ENCODE data around the gene BCL11B.

Gene BCL11B

GRCh38 chr14:99131632-99132271, 140.2 kb downstream of the BCL11B start:
- no peak for DNase-seq

DNA sequence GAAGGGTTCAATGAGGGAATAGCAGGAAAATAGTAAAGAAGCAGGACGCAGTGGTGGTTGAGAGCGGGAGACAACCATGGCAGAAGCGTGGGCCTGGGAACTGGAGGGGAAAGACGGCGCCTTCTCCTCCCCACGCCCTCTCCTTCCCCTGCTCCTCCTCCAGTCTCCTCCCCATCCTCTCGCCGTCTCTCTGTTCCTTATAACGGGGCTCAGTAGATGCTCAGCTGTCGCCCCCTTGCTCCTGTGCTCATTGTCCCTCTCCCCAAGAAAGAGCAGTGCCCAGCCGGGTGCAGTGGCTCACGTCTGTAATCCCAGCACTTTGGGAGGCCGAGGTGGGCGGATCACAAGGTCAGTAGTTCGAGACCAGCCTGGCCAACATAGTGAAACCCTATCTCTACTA, 142.0 kb downstream of the BCL11B start:
- DNase-seq, result no peak

DNA sequence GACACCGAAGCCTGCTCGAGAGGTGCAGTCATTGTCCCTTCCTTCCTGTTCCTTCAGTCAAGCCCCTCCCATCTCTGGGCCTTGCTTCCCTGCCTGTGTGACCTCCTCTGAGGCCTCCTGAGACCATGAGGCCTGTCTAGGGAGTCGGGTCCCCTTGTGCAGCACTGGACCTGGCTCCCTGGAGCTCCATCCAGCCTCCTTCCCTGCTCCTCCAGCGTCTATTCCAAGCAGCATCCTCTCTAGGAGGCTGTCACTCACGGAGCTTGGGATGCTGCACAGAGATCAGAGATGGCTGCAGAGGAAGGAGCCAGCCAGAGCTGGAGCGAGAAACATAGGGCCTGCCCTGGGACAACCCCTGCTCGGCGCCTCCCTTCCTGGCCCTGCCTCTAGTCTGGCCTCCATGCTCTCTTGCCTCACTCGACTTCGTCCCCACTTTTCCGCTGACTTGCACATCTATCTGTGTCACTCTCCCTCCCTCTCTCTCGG, 142.7 kb downstream of the BCL11B start:
- no peak for DNase-seq

DNA sequence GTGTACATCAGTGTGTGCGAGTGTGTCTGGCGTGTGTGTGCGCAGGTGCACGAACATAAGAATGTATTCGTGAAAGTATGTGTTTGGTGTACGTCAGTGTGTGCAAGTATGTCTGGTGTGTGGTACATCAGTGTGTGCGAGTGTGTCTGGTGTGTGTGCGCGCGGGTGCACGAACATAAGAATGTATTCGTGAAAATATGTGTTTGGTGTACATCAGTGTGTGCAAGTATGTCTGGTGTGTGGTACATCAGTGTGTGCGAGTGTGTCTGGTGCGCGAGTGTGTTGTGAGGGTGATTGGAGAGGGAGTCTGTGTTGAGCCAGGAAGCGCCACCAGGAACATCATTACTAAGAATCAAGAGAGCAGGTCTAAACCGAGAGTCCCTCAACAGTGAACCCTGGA, 143.8 kb downstream of the BCL11B start:
- no peak for DNase-seq

- DNase-seq, result no peak
Measured at GRCh38 chr14:99127651-99128167, 144.3 kb downstream of the BCL11B start.

DNA sequence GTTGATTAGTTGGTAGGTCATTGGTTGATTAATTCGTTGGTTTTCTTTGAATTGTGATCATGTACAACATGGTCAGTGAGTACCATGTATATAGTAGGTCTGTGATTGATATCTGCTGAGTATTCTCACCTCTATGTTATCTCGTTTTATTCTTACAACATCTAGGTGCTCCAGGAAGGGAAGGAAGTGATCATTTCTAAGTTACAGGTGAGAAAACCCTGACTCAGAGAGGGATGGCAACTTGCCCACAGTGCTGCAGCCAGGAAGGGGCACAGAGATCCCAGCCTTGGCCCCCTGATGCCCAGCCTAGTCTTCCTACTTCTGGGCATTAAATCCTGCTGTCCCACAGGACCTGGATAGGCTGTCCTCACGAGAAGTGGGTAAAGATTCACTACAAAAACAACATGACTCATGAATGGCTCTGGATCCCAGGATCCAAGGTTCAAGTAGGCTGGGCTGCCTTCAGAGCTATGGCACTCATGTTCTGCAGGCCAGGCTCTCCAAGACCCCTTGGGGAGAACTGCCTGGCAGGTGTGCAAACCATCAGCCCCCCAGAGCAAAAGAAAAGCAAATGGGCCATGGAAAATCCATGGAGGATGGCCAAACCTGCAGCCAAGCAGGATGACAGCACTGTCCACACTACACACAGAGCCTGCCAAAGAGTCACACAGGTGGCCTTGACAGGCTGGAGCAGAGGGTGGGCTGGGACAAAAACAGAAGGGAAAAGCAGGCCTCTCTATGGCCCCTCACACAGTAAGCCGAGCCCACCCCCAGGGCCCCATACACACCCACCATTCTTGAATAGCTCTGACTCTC, 146.2 kb downstream of the BCL11B start:
- DNase-seq, result no peak

DNA sequence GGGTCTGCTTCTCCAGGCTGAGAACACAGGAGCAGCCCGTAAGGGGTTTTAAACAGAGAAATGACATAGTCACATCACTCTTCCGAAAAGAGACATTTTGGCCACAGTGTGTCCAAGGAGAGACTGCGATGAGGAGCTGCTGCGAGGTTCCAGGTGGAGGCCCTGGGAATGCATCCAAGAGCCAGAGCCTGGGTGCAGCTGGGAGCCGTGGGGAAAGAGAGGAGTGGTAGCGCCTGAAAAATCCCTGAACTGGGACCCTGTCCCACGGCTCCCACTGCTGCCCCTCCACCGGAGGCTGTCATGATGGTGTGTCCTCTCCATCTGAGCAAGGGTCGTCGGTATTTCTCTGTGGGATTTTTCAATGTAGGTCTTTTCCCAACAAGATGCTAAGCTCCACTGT, 146.9 kb downstream of the BCL11B start:
- no peak for DNase-seq

DNA sequence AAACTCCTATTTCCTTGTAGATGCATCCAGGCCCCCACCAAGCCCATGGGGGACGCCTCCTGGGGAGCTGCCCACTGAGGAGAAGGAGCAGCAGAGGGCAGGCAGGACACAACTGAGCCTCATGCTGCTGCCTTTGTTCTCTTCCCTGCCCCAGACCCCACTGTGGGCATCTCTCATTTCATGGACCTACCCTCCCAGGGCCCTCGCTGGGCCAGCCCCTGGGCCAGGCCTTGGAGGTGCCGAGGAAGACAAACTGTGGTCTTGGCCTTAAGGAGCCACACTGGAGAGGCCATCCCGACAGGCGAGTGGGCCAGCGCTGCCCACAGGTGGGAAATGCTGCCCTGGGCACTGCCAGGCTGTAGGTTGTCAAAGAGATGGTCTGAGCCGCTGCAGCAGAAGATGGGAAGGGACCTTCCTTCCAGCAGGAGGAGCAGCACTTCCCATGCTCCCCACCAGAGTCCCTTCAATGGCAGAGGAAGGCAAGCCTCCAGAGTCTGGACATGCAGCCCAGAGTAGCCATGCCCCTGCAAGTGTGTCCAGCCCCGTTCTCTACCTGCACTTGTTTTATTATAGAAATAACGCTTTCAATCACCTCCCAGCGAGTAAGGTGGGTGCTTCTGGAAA, 147.4 kb downstream of the BCL11B start:
- no peak for DNase-seq

DNA sequence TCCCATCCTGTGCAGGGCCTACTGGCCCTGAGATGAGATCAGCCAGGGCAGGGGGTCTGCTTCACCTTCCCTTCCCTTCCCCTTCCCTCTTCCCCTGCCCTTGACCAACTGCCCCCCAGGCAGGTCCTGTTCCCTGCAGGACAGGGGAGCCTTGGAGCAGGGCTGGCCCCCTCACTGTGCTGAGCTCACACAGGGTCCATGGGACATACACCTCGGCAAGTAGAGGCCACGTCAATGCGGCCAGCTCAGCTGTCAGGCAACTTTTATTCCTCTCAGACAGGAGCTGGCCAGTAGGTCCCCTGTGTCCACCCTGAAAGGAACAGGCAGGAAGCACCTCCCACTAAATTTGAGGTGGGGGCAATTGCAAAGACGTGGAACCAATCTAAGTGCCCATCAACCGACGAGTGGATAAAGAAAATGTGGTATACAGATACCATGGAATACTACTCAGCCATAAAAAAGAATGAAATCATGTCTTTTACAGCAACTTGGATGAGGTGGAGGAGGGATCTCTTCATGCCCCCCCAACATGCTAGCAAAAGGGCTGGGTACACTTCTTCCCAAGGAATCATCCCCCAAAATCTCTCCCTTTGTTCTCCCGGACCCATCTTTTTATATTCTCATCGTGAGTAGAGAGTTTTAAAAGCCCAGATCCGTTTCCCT, 148.7 kb downstream of the BCL11B start:
- DNase-seq, result no peak

DNA sequence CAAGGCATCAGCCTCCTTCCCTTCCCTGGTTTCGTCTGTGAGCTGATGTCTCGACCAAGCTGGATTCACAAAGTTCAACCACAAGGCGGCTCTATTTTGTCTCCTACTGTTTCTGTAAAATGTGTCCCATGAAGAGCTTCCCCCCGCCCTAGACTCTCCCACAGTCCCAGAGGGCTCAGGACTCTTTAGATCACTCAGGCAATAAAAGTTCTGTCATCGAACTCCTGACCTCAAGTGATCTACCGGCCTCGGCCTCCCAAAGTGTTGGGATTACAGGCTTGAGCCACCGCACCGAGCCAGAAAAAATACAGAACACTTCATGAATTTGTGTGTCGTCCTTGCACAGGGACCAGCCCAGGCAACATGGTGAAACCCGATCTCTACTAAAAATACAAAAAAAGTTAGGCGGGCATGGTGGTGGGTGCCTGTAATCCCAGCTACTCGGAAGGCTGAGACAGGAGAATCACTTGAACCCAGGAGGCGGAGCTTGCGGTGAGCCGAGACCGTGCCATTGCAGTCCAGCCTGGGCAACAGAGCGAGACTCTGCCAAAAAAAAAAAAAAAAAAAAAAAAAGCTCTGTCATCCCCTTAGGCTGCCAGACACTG, 149.4 kb downstream of the BCL11B start:
- DNase-seq, result no peak

GRCh38 chr14:99121319-99121875, 150.6 kb downstream of the BCL11B start:
- DNase-seq, result no peak

DNA sequence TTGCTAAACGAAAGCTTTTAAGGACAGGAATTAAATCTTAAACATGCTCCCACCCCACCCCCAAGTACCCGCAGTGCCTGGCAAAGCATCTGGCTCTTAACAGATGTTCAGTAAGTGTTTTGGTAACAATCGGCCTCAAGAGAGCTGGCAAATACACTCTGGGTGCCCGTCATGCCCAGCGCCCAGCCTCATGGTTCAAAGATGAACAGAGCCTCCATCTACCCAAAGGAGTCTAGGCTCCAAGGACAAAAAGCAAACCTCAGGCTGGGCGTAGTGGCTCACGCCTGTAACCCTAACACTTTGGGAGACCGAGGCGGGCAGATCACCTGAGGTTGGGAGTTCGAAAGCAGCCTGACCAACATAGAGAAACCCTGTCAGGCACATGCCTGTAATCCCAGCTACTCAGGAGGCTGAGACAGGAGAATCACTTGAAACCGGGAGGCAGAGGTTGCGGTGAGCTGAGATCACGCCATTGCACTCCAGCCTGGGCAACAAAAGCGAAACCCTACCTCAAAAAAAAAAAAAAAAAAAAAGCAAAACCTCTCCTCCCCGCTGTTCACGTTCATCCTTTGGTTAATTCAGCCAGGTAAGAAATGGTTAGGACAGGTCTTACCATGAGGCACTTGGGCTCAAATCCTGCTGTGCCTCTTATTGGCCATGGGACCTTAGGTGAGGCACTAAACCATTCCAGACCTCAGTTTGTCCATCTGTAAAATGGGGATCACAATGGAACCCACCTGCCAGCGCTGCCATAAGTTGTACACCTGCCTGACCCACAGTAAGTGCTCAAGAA, 151.3 kb downstream of the BCL11B start:
- no peak for DNase-seq

- DNase-seq, result no peak
Measured at GRCh38 chr14:99119554-99120525, 152.2 kb downstream of the BCL11B start.

Data from suppressor macrophage treated with lipopolysaccharide for 4 hours (primary cell).